WTC11 (cell line): ENCODE results near the gene PTPN12. TPM values are rescaled to one million over a fixed set of nuclear protein-coding genes. Genes with fewer than 3 reads are reported as not detected.

ENCODE experiments used
- ATAC-seq: fragments of 200-7000 bp; cut with Tn5 transposase; 2 replicates; pipeline ENCODE4 v1.10.0; 2021; ENCODE audit warnings: mild to moderate bottlenecking, moderate library complexity
- CTCF ChIA-PET: fragments of 300-600 bp; sonication (Branson Sonifier 250); formaldehyde crosslinking; loops from one replicate; lab custom pipeline; 2021; ENCODE audit warnings: antibody characterized with exemption; lab: Charles Lee
- POLR2A ChIA-PET: fragments of 350-600 bp; sonication (Branson Sonifier 250); formaldehyde crosslinking; loops from one replicate; lab custom pipeline; 2021; ENCODE audit warnings: antibody characterized with exemption; lab: Charles Lee
- DNase-seq: peaks from one replicate; pipeline ENCODE4 v3.0.0; 2021; ENCODE audit warnings: low spot score
- H3K27ac Mint-ChIP-seq: 2 replicates; pipeline ENCODE4 v1.8.0; 2021; ENCODE audit warnings: mixed read lengths
- H3K27me3 Mint-ChIP-seq: 2 replicates; pipeline ENCODE4 v1.8.0; 2021; ENCODE audit warnings: low read depth, mild to moderate bottlenecking, moderate library complexity, mixed read lengths
- H3K36me3 Mint-ChIP-seq: 2 replicates; pipeline ENCODE4 v1.8.0; 2021; ENCODE audit warnings: mixed read lengths
- H3K4me1 Mint-ChIP-seq: 2 replicates; pipeline ENCODE4 v1.8.0; 2022; ENCODE audit warnings: mixed read lengths
- H3K4me3 Mint-ChIP-seq: 2 replicates; pipeline ENCODE4 v1.8.0; 2021; ENCODE audit warnings: mild to moderate bottlenecking, moderate library complexity, mixed read lengths
- H3K9me3 Mint-ChIP-seq: 2 replicates; pipeline ENCODE4 v1.8.0; 2021; ENCODE audit warnings: mixed read lengths
- CREM ChIP-seq: sonication (generic); formaldehyde crosslinking; IDR thresholded peaks from 2 replicates; pipeline ENCODE4 v1.8.1; 2022; ENCODE audit warnings: mild to moderate bottlenecking, missing genetic modification reagents, moderate library complexity
- FOXK1 ChIP-seq: sonication (generic); formaldehyde crosslinking; IDR thresholded peaks from 2 replicates; pipeline ENCODE4 v1.8.0; 2022; ENCODE audit warnings: mild to moderate bottlenecking, moderate library complexity, missing genetic modification reagents
- GABPB1 ChIP-seq: sonication (generic); formaldehyde crosslinking; IDR thresholded peaks from 2 replicates; pipeline ENCODE4 v1.8.1; 2023; ENCODE audit warnings: mild to moderate bottlenecking, missing genetic modification reagents
- GRHL2 ChIP-seq: fragments of 250-450 bp; sonication (Bioruptor Pico); IDR thresholded peaks from 2 replicates; pipeline ENCODE4 v1.8.0; 2022; ENCODE audit warnings: mild to moderate bottlenecking, moderate library complexity; ENCODE audit not compliant: insufficient replicate concordance, severe bottlenecking
- JUN ChIP-seq: sonication (generic); formaldehyde crosslinking; IDR thresholded peaks from 2 replicates; pipeline ENCODE4 v1.8.0; 2023; ENCODE audit warnings: mild to moderate bottlenecking, missing genetic modification reagents
- KAT7 ChIP-seq: sonication (generic); formaldehyde crosslinking; IDR thresholded peaks from 2 replicates; pipeline ENCODE4 v1.8.1; 2023; ENCODE audit warnings: missing genetic modification reagents, mild to moderate bottlenecking, borderline replicate concordance
- MXD4 ChIP-seq: fragments of 250-450 bp; sonication (Bioruptor Pico); IDR thresholded peaks from 2 replicates; pipeline ENCODE4 v1.8.0; 2021; ENCODE audit warnings: mild to moderate bottlenecking, moderate library complexity, borderline replicate concordance
- NFE2L1 ChIP-seq: sonication (generic); formaldehyde crosslinking; IDR thresholded peaks from 2 replicates; pipeline ENCODE4 v1.8.1; 2023; ENCODE audit warnings: missing genetic modification reagents
- NFYB ChIP-seq: sonication (generic); formaldehyde crosslinking; conservative IDR thresholded peaks from 2 replicates; pipeline ENCODE4 v1.8.0; 2022; ENCODE audit warnings: low read depth, missing genetic modification reagents
- PRRX2 ChIP-seq: fragments of 250-450 bp; sonication (Bioruptor Pico); IDR thresholded peaks from 2 replicates; pipeline ENCODE4 v1.8.0; 2021; ENCODE audit warnings: mild to moderate bottlenecking
- RORB ChIP-seq: fragments of 250-450 bp; sonication (Bioruptor Pico); IDR thresholded peaks from 2 replicates; pipeline ENCODE4 v1.9.0; 2021; ENCODE audit warnings: mild to moderate bottlenecking
- SP1 ChIP-seq: sonication (generic); formaldehyde crosslinking; conservative IDR thresholded peaks from 2 replicates; pipeline ENCODE4 v1.8.1; 2022; ENCODE audit warnings: missing genetic modification reagents
- TEAD1 ChIP-seq: sonication (generic); formaldehyde crosslinking; IDR thresholded peaks from 2 replicates; pipeline ENCODE4 v1.8.0; 2022; ENCODE audit warnings: mild to moderate bottlenecking, missing genetic modification reagents
- TP53 ChIP-seq: sonication (generic); formaldehyde crosslinking; IDR thresholded peaks from 2 replicates; pipeline ENCODE4 v1.8.1; 2023; ENCODE audit warnings: mild to moderate bottlenecking, missing genetic modification reagents
- ZNF121 ChIP-seq: sonication (generic); formaldehyde crosslinking; IDR thresholded peaks from 2 replicates; pipeline ENCODE4 v1.8.0; 2023; ENCODE audit warnings: missing genetic modification reagents
- ZNF396 ChIP-seq: fragments of 250-450 bp; sonication (Bioruptor Pico); IDR thresholded peaks from 2 replicates; pipeline ENCODE4 v1.8.0; 2021; ENCODE audit warnings: mild to moderate bottlenecking, moderate library complexity, borderline replicate concordance
- total RNA-seq: library from RNA; stranded (reverse); gene quantifications from 3 replicates; pipeline ENCODE4 v1.2.3, GENCODE V29; 2021
- TF ChIP-seq, protein P1 (sequence below): sonication (generic); formaldehyde crosslinking; IDR thresholded peaks from 2 replicates; pipeline ENCODE4 v1.8.1; 2022; ENCODE audit warnings: low read depth, missing genetic modification reagents, borderline replicate concordance
- TF ChIP-seq, protein P2 (sequence below): fragments of 250-450 bp; sonication (Bioruptor Pico); conservative IDR thresholded peaks from 2 replicates; pipeline ENCODE4 v1.9.0; 2021; ENCODE audit warnings: mild to moderate bottlenecking
- TF ChIP-seq, protein P3 (sequence below): sonication (generic); formaldehyde crosslinking; IDR thresholded peaks from 2 replicates; pipeline ENCODE4 v1.8.1; 2023; ENCODE audit warnings: mild to moderate bottlenecking, missing genetic modification reagents, moderate library complexity
- TF ChIP-seq, protein P4 (sequence below): sonication (generic); formaldehyde crosslinking; IDR thresholded peaks from 2 replicates; pipeline ENCODE4 v1.8.0; 2023; ENCODE audit warnings: missing genetic modification reagents
- TF ChIP-seq, protein P5 (sequence below): fragments of 250-450 bp; sonication (Bioruptor Pico); IDR thresholded peaks from 2 replicates; pipeline ENCODE4 v1.9.0; 2021; ENCODE audit warnings: mild to moderate bottlenecking
- TF ChIP-seq, protein P6 (sequence below): sonication (generic); formaldehyde crosslinking; IDR thresholded peaks from 2 replicates; pipeline ENCODE4 v1.8.0; 2023; ENCODE audit warnings: missing genetic modification reagents, mild to moderate bottlenecking, borderline replicate concordance
- TF ChIP-seq, protein P7 (sequence below): sonication (generic); formaldehyde crosslinking; IDR thresholded peaks from 2 replicates; pipeline ENCODE4 v1.8.1; 2023; ENCODE audit warnings: mild to moderate bottlenecking, moderate library complexity, missing genetic modification reagents

PTPN12 gene
- total RNA-seq, 1 experiment from 2014 or later: 102 TPM

DNA sequence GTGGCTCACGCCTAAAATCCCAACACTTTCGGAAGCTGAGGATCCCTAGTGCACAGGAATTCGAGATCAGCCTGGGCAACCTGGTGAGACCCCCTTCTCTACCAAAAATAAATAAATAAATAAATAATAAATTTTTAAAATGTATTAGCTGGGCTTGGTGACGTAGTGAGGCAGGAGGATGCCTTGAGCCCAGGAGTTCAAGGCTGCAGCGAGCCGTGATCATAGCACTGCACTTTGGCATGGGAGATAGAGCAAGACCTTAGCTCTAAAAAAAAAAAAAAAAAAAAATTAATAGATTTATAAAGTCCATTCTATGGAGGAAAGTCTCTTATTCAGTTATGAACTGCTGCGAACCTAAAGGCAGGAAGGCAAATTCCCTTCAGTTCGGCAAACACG lies 1.1 kb upstream of the PTPN12 start:
- Mint-ChIP-seq H3K36me3 (peaks cover 7% of the 10 kb centered on the region), H3K27me3 (peaks cover 4% of the 10 kb centered on the region; the same call in 1 of the 2 replicates), H3K4me3 (peak overlapping the region; percentile 93), H3K9me3 (no peaks in the 10 kb centered on the region), H3K27ac (peak overlapping the region; percentile 96; the same call in 1 of the 2 replicates), H3K4me1 (peaks cover 21% of the 10 kb centered on the region)
- no peak for TF ChIP-seq RORB (CRISPR knock-in tag)
- TF ChIP-seq FOXK1: no peak
- no peak for TF ChIP-seq MXD4 (CRISPR knock-in tag)
- no peak for TF ChIP-seq SP1 (CRISPR knock-in tag)
- TF ChIP-seq GRHL2 (CRISPR knock-in tag): no peak
- TF ChIP-seq, protein P1, sequence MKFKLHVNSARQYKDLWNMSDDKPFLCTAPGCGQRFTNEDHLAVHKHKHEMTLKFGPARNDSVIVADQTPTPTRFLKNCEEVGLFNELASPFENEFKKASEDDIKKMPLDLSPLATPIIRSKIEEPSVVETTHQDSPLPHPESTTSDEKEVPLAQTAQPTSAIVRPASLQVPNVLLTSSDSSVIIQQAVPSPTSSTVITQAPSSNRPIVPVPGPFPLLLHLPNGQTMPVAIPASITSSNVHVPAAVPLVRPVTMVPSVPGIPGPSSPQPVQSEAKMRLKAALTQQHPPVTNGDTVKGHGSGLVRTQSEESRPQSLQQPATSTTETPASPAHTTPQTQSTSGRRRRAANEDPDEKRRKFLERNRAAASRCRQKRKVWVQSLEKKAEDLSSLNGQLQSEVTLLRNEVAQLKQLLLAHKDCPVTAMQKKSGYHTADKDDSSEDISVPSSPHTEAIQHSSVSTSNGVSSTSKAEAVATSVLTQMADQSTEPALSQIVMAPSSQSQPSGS (CRISPR knock-in tag): no peak
- TF ChIP-seq, protein P2, sequence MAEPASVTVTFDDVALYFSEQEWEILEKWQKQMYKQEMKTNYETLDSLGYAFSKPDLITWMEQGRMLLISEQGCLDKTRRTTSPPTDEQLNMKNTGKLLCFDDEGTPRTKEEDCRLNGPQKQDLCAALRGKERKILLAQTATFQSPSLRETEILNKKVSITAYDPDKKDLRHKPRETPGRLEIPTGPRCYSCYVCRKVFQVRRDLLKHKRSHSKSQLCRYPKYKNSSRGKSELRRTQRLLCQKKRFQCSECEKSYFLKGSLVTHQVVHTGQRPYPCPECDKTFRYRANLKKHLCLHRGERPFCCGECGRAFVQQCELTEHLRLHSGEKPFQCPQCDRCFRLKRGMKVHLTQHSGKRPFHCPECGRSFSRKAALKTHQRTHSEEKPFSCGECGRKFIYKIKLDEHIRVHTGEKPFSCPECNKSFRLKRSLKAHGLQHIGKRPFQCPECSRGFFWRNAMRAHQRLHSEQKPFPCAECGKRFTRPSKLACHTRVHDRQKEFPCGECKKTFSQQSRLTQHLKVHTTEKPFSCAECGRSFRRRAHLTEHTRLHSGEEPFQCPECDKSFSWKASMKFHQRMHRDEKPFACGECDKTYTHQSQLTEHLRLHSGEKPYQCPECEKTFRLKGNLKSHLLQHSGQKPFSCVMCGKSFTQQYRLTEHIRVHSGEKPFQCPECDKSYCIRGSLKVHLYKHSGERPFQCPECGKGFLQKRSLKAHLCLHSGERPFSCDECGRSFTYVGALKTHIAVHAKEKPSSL (CRISPR knock-in tag): no peak
- no peak for TF ChIP-seq ZNF121 (CRISPR knock-in tag)
- no peak for TF ChIP-seq ZNF396 (CRISPR knock-in tag)
- TF ChIP-seq, protein P3, sequence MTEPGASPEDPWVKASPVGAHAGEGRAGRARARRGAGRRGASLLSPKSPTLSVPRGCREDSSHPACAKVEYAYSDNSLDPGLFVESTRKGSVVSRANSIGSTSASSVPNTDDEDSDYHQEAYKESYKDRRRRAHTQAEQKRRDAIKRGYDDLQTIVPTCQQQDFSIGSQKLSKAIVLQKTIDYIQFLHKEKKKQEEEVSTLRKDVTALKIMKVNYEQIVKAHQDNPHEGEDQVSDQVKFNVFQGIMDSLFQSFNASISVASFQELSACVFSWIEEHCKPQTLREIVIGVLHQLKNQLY (CRISPR knock-in tag): no peak
- no peak for TF ChIP-seq TP53 (CRISPR knock-in tag)
- TF ChIP-seq PRRX2 (CRISPR knock-in tag): no peak
- ATAC-seq (no peak), DNase-seq (no peak)
- POLR2A ChIA-PET: interaction anchor here (0.5 to 1.5 kb wide), 4 partner anchors 13 to 63 kb away, joined by 3 to 4 read pairs (median 3); no protein-coding TSS in a partner anchor
- CTCF ChIA-PET: no interaction called here

DNA sequence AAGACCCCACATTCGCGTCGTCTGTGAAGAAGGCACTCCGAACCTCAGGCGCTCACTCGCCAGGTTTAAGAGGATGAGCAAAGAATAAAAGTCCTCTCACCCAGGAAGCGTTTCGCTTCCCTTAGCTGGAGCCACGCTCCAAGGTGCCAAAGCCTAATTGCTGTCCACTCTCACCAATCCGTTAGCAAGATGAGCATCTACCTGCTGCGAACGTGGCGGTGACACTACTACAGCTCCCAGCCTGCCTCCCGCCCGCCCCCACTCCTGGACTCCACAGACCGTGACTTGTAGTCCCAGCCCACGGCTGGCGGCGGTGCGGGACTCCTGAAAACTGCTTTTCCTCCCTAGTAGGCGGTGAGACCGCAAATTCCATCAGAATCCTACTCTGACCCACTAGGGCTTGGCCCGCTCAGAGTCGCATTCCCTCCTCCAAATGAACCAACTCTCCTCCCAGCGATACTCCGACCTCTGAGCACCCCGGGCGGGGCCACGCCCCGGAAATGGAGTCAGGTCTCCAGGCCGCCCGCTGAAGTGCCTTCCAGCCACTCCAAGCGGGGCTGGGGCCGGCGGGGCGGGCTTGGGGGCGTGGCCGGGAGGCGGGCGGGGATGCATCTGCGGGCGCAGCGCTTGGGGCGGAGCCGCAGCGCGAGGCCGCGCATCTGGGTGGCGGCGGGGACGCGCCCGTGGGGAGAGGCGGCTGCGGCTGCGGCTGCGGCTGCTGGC lies 521 bp upstream of the PTPN12 start:
- POLR2A ChIA-PET: interaction anchor here (1.5 kb wide), 1 partner anchor 29 kb away, joined by 4 read pairs; no protein-coding TSS in a partner anchor
- CTCF ChIA-PET: no interaction called here
- peaks cover 7% of the 10 kb centered on the region for H3K36me3 Mint-ChIP-seq
- DNase-seq (peak; percentile 99), ATAC-seq (peak; percentile 91)
- H3K4me1 Mint-ChIP-seq: peaks cover 26% of the 10 kb centered on the region
- peaks cover 4% of the 10 kb centered on the region; the same call in 1 of the 2 replicates for H3K27me3 Mint-ChIP-seq
- peak overlapping the region; percentile 93 for H3K4me3 Mint-ChIP-seq
- H3K27ac Mint-ChIP-seq: peak overlapping the region; percentile 96
- no peaks in the 10 kb centered on the region for H3K9me3 Mint-ChIP-seq
- TF ChIP-seq CREM (CRISPR knock-in tag): peak; percentile 32; the same call in 1 of the 2 replicates
- TF ChIP-seq NFE2L1 (CRISPR knock-in tag): peak; percentile 55; the same call in 1 of the 2 replicates
- TF ChIP-seq SP1 (CRISPR knock-in tag): peak; percentile 90
- TF ChIP-seq GABPB1 (CRISPR knock-in tag): peak; percentile 48; the same call in 1 of the 2 replicates
- TF ChIP-seq, protein P4, sequence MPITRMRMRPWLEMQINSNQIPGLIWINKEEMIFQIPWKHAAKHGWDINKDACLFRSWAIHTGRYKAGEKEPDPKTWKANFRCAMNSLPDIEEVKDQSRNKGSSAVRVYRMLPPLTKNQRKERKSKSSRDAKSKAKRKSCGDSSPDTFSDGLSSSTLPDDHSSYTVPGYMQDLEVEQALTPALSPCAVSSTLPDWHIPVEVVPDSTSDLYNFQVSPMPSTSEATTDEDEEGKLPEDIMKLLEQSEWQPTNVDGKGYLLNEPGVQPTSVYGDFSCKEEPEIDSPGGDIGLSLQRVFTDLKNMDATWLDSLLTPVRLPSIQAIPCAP (CRISPR knock-in tag): no peak
- no peak; the same call in 1 of the 2 replicates for TF ChIP-seq NFYB
- no peak for TF ChIP-seq JUN (CRISPR knock-in tag)
- TF ChIP-seq, protein P5, sequence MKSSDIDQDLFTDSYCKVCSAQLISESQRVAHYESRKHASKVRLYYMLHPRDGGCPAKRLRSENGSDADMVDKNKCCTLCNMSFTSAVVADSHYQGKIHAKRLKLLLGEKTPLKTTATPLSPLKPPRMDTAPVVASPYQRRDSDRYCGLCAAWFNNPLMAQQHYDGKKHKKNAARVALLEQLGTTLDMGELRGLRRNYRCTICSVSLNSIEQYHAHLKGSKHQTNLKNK (CRISPR knock-in tag): no peak
- TF ChIP-seq, protein P6, sequence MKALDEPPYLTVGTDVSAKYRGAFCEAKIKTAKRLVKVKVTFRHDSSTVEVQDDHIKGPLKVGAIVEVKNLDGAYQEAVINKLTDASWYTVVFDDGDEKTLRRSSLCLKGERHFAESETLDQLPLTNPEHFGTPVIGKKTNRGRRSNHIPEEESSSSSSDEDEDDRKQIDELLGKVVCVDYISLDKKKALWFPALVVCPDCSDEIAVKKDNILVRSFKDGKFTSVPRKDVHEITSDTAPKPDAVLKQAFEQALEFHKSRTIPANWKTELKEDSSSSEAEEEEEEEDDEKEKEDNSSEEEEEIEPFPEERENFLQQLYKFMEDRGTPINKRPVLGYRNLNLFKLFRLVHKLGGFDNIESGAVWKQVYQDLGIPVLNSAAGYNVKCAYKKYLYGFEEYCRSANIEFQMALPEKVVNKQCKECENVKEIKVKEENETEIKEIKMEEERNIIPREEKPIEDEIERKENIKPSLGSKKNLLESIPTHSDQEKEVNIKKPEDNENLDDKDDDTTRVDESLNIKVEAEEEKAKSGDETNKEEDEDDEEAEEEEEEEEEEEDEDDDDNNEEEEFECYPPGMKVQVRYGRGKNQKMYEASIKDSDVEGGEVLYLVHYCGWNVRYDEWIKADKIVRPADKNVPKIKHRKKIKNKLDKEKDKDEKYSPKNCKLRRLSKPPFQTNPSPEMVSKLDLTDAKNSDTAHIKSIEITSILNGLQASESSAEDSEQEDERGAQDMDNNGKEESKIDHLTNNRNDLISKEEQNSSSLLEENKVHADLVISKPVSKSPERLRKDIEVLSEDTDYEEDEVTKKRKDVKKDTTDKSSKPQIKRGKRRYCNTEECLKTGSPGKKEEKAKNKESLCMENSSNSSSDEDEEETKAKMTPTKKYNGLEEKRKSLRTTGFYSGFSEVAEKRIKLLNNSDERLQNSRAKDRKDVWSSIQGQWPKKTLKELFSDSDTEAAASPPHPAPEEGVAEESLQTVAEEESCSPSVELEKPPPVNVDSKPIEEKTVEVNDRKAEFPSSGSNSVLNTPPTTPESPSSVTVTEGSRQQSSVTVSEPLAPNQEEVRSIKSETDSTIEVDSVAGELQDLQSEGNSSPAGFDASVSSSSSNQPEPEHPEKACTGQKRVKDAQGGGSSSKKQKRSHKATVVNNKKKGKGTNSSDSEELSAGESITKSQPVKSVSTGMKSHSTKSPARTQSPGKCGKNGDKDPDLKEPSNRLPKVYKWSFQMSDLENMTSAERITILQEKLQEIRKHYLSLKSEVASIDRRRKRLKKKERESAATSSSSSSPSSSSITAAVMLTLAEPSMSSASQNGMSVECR (CRISPR knock-in tag): peak; percentile 62; the same call in 1 of the 2 replicates
- peak; percentile 46; the same call in 1 of the 2 replicates for TF ChIP-seq TEAD1 (CRISPR knock-in tag)
- TF ChIP-seq, protein P7, sequence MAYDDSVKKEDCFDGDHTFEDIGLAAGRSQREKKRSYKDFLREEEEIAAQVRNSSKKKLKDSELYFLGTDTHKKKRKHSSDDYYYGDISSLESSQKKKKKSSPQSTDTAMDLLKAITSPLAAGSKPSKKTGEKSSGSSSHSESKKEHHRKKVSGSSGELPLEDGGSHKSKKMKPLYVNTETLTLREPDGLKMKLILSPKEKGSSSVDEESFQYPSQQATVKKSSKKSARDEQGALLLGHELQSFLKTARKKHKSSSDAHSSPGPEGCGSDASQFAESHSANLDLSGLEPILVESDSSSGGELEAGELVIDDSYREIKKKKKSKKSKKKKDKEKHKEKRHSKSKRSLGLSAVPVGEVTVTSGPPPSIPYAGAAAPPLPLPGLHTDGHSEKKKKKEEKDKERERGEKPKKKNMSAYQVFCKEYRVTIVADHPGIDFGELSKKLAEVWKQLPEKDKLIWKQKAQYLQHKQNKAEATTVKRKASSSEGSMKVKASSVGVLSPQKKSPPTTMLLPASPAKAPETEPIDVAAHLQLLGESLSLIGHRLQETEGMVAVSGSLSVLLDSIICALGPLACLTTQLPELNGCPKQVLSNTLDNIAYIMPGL (CRISPR knock-in tag): no peak
- no peak for TF ChIP-seq KAT7 (CRISPR knock-in tag)
